ENCODE measurements around the gene GFY. TPM values are rescaled to one million over a fixed set of nuclear protein-coding genes. Genes with fewer than 3 reads are reported as not detected.

GFY gene
- total and polyA plus RNA-seq, 9 of the 15 experiments (the other 6 are each of a cell fraction or from before 2014, with no cell fraction given) = 0.06 to 0.40 (median 0.19) TPM; not detected in 3

GRCh38 chr19:49391581-49392399, 33.4 kb upstream of the GFY start (continued):
- peak; percentile 33; the same call in 1 of the 2 replicates for TF ChIP-seq ZNF143 (CRISPR knock-in tag; IDR thresholded peaks at IDR 0.05)
- TF ChIP-seq ZNF507 (tag; conservative IDR thresholded peaks at IDR 0.05) = no peak
- TF ChIP-seq JUND (IDR thresholded peaks at IDR 0.05; ENCODE audit: borderline replicate concordance, low read depth, low read length) = peak; percentile 59; the same call in 1 of the 2 replicates
- TF ChIP-seq JUND (tag; IDR thresholded peaks at IDR 0.05; ENCODE audit: borderline replicate concordance, low read depth, low read length) = peak; percentile 36; the same call in 2 of the 3 replicates
- TF ChIP-seq E2F3 (CRISPR knock-in tag; IDR thresholded peaks at IDR 0.05) = no peak
- no peak for TF ChIP-seq ZSCAN32 (CRISPR knock-in tag; IDR thresholded peaks at IDR 0.05)
- TF ChIP-seq NCOA1 (IDR thresholded peaks at IDR 0.05; ENCODE audit: low read depth) = 0 out of 2 replicates have a peak, but pooled peaks have one; percentile 59
- TF ChIP-seq ASH1L (IDR thresholded peaks at IDR 0.05; ENCODE audit: borderline replicate concordance, low read depth, partially characterized antibody) = peak; percentile 53
- TF ChIP-seq ZNF668 (CRISPR knock-in tag; IDR thresholded peaks at IDR 0.05) = no peak
- no peak for TF ChIP-seq ZNF41 (CRISPR knock-in tag; conservative IDR thresholded peaks at IDR 0.05)
- 0 out of 2 replicates have a peak, but pooled peaks have one; percentile 11 for TF ChIP-seq BHLHE40 (IDR thresholded peaks at IDR 0.05; ENCODE audit: low read length)
- TF ChIP-seq BCOR (IDR thresholded peaks at IDR 0.05) = peak; percentile 77
- TF ChIP-seq DNMT1 (IDR thresholded peaks at IDR 0.05) = peak; percentile 93; the same call in 1 of the 2 replicates
- no peak for TF ChIP-seq HMG20A (CRISPR knock-in tag; conservative IDR thresholded peaks at IDR 0.05)
- TF ChIP-seq HDAC2 (IDR thresholded peaks at IDR 0.05) = 0 out of 2 replicates have a peak, but pooled peaks have one; percentile 45
- TF ChIP-seq SMARCA5 (IDR thresholded peaks at IDR 0.05) = 0 out of 2 replicates have a peak, but pooled peaks have one; percentile 81
- 0 out of 2 replicates have a peak, but pooled peaks have one; percentile 79 for TF ChIP-seq YBX1 (IDR thresholded peaks at IDR 0.05)
- TF ChIP-seq ZC3H8 (IDR thresholded peaks at IDR 0.05) = no peak
- no peak for TF ChIP-seq ZNF76 (CRISPR knock-in tag; IDR thresholded peaks at IDR 0.05; ENCODE audit: borderline replicate concordance)
- TF ChIP-seq ZNF146 (CRISPR knock-in tag; IDR thresholded peaks at IDR 0.05; ENCODE audit: unreplicated experiment) = no peak
- TF ChIP-seq IRF2 (CRISPR knock-in tag; IDR thresholded peaks at IDR 0.05) = no peak
- peak; percentile 52 to 77 for TF ChIP-seq AFF1 (IDR thresholded peaks at IDR 0.05; ENCODE audit: low read depth in 1 of 2, partially characterized antibody in 2 of 2)
- TF ChIP-seq USF1 (CRISPR knock-in tag; IDR thresholded peaks at IDR 0.05) = no peak
- peak; percentile 98 for TF ChIP-seq LARP7 (IDR thresholded peaks at IDR 0.05)
